ENCODE measurements around the gene WNT5A. TPM values are rescaled to one million over a fixed set of nuclear protein-coding genes. Genes with fewer than 3 reads are reported as not detected.

The WNT5A gene
- total and polyA plus RNA-seq, 9 of the 15 experiments (the other 6 are each of a cell fraction or from before 2014, with no cell fraction given) = 0.11 TPM; not detected in 8

DNA sequence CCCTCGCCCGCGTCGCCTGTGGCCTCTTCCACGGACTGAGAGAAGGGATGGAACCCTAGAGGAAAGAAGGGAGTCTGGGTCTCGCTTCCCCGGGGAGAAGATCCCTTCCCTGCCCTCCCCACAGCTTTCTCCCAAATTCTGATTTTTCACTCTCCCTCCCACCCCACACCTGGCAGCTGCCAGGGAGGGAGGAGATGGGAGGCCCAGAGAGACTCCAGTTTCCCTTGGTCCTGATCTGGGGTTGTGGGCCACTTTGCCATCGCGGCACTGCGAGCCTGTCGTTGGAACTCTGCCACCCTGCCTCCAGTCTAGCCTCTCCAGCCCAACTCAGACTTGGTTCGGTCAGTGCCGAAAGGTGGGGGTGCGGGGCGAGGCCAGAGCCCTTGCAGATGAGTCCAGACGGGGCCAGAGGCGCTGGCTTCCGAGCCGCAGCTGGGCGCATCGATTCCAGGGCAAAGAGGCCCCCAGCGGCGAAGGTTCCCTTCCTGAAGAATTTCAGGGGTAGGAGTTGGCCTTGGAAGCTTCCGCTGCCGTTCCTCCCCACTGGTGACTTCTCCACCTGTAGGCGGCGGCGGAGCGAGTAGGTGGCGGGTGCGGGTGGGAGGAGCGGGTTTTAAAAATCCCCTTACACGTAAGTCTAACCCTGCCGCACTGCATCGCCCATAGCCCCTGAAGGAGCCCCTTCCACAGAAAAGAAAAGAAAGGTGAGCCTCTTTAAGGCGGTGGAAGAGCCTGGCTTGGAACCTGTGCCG, 5.2 kb downstream of the WNT5A start:
- no peak for TF ChIP-seq STAT5A (IDR thresholded peaks at IDR 0.05; ENCODE audit: borderline replicate concordance, low read length)
- TF ChIP-seq, protein P1, sequence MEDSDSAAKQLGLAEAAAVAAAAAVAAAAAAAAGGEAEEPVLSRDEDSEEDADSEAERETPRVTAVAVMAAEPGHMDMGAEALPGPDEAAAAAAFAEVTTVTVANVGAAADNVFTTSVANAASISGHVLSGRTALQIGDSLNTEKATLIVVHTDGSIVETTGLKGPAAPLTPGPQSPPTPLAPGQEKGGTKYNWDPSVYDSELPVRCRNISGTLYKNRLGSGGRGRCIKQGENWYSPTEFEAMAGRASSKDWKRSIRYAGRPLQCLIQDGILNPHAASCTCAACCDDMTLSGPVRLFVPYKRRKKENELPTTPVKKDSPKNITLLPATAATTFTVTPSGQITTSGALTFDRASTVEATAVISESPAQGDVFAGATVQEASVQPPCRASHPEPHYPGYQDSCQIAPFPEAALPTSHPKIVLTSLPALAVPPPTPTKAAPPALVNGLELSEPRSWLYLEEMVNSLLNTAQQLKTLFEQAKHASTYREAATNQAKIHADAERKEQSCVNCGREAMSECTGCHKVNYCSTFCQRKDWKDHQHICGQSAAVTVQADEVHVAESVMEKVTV (CRISPR knock-in tag; IDR thresholded peaks at IDR 0.05) = no peak
- TF ChIP-seq, protein P2, sequence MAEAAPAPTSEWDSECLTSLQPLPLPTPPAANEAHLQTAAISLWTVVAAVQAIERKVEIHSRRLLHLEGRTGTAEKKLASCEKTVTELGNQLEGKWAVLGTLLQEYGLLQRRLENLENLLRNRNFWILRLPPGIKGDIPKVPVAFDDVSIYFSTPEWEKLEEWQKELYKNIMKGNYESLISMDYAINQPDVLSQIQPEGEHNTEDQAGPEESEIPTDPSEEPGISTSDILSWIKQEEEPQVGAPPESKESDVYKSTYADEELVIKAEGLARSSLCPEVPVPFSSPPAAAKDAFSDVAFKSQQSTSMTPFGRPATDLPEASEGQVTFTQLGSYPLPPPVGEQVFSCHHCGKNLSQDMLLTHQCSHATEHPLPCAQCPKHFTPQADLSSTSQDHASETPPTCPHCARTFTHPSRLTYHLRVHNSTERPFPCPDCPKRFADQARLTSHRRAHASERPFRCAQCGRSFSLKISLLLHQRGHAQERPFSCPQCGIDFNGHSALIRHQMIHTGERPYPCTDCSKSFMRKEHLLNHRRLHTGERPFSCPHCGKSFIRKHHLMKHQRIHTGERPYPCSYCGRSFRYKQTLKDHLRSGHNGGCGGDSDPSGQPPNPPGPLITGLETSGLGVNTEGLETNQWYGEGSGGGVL (CRISPR knock-in tag; IDR thresholded peaks at IDR 0.05) = no peak
- no peak for TF ChIP-seq GABPB1 (CRISPR knock-in tag; IDR thresholded peaks at IDR 0.05)
- TF ChIP-seq ZNF12 (CRISPR knock-in tag; IDR thresholded peaks at IDR 0.05) = no peak
- TF ChIP-seq CREBBP (IDR thresholded peaks at IDR 0.05; ENCODE audit: low read depth, low read length) = no peak
- no peak for TF ChIP-seq CBX3 (IDR thresholded peaks at IDR 0.05; ENCODE audit: borderline replicate concordance in 1 of 2, low read length in 2 of 2)
- TF ChIP-seq SMC3 (conservative IDR thresholded peaks at IDR 0.05; ENCODE audit: insufficient read depth, low read depth, low read length) = no peak
- TF ChIP-seq RFX5 (IDR thresholded peaks at IDR 0.05; ENCODE audit: low read depth, low read length) = no peak
- TF ChIP-seq NR2C1 (IDR thresholded peaks at IDR 0.05) = no peak
- no peak for TF ChIP-seq NR2C1 (tag; IDR thresholded peaks at IDR 0.05)
- no peak for TF ChIP-seq PHF21A (IDR thresholded peaks at IDR 0.05; ENCODE audit: borderline replicate concordance, low read depth)
- TF ChIP-seq, protein P3, sequence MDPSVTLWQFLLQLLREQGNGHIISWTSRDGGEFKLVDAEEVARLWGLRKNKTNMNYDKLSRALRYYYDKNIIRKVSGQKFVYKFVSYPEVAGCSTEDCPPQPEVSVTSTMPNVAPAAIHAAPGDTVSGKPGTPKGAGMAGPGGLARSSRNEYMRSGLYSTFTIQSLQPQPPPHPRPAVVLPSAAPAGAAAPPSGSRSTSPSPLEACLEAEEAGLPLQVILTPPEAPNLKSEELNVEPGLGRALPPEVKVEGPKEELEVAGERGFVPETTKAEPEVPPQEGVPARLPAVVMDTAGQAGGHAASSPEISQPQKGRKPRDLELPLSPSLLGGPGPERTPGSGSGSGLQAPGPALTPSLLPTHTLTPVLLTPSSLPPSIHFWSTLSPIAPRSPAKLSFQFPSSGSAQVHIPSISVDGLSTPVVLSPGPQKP (CRISPR knock-in tag; IDR thresholded peaks at IDR 0.05) = no peak
- TF ChIP-seq FOXJ3 (CRISPR knock-in tag; IDR thresholded peaks at IDR 0.05) = no peak
- no peak for TF ChIP-seq MCM7 (IDR thresholded peaks at IDR 0.05)
- H3K79me2 ChIP-seq (ENCODE audit: control insufficient read depth, insufficient read depth, low read length) = no peaks in the 10 kb centered on the region
- no peaks in the 10 kb centered on the region for H3K9me1 ChIP-seq (ENCODE audit: control insufficient read depth, insufficient read depth, low read length)
- intact Hi-C loops (cut with micrococcal nuclease) = loop anchor here (10.0 kb wide), 1 partner anchor 263 kb away; no protein-coding TSS in a partner anchor
- no peak overlapping the region for H3K27ac ChIP-seq (ENCODE audit: extremely low read depth, low read depth, low read length)
- FAIRE-seq (no peak), ATAC-seq (no peak), DNase-seq (ENCODE audit: extremely low read depth in 1 of 4, low spot score in 3 of 4) (no peak)
- no TSS peak for BruUV-seq (replicated peaks)
- 5% methylated on average over 11 of the region's 37 CpGs for WGBS (ENCODE audit: insufficient coverage, low coverage, missing lambda C conversion rate)
- no peak overlapping the region for H3K9ac ChIP-seq (ENCODE audit: insufficient read depth in 1 of 2, low read depth in 2 of 2, low read length in 2 of 2)
- H3K9me3 ChIP-seq (replicated peaks; ENCODE audit: control insufficient read depth, insufficient read depth, low read depth, low read length) = no peaks in the 10 kb centered on the region
- H3K4me2 ChIP-seq (ENCODE audit: insufficient read depth, low read length) = no peak overlapping the region
- no peaks in the 10 kb centered on the region for H4K20me1 ChIP-seq (replicated peaks; ENCODE audit: control insufficient read depth, insufficient read depth, low read length)
- CTCF ChIA-PET (ENCODE audit: low intra/inter-chr PET ratio) = no interaction called here
- H3K4me3 ChIP-seq = no peak overlapping the region
- no peaks in the 10 kb centered on the region for H3K36me3 ChIP-seq (ENCODE audit: control insufficient read depth, insufficient read depth, low read length)
- H3K27me3 ChIP-seq (ENCODE audit: control insufficient read depth in 2 of 2, insufficient read depth in 2 of 2, low read length in 2 of 2) = peaks cover 2 to 47% of the 10 kb centered on the region in 2 experiments; a peak in 4 of 5 replicates
- in situ Hi-C loops (cut with MboI) = no loop called here
- no peak overlapping the region for H2AFZ ChIP-seq (ENCODE audit: low read depth, low read length)
- peaks cover 0 to 3% of the 10 kb centered on the region in 2 experiments; a peak in 1 of 5 replicates for H3K4me1 ChIP-seq (replicated peaks in 1 of 2; ENCODE audit: control insufficient read depth in 2 of 2, insufficient read depth in 2 of 2, low read length in 2 of 2)
- POLR2A ChIA-PET = no interaction called here

Data from K562 (cell line).